Measurements from ENCODE around the gene PALMD.
A peak's percentile ranks its signal among the peaks of the same experiment; 100 is the strongest.

Gene PALMD

GRCh38 chr1:99685516-99686180 is 39.7 kb downstream of the PALMD start:
- peak; percentile 62 for TF ChIP-seq CTCF (conservative IDR thresholded peaks at IDR 0.05; ENCODE audit: low read length)
- H3K4me3 ChIP-seq (ENCODE audit: low read length), result no peak overlapping the region
- peak; percentile 93 for DNase-seq (ENCODE audit: low read depth)

GRCh38 chr1:99691175-99691574 is 45.3 kb downstream of the PALMD start:
- no peak for DNase-seq (ENCODE audit: low read depth)
- H3K4me3 ChIP-seq (ENCODE audit: low read length), result no peak overlapping the region
- TF ChIP-seq CTCF (conservative IDR thresholded peaks at IDR 0.05; ENCODE audit: low read length), result no peak

- no peak for TF ChIP-seq CTCF (conservative IDR thresholded peaks at IDR 0.05; ENCODE audit: low read length)
- no peak for DNase-seq (ENCODE audit: low read depth)
- no peak overlapping the region for H3K4me3 ChIP-seq (ENCODE audit: low read length)
Observed at GRCh38 chr1:99696616-99697015, 50.7 kb downstream of the PALMD start.

GRCh38 chr1:99697580-99697979 is 51.7 kb downstream of the PALMD start:
- no peak overlapping the region for H3K4me3 ChIP-seq (ENCODE audit: low read length)
- TF ChIP-seq CTCF (conservative IDR thresholded peaks at IDR 0.05; ENCODE audit: low read length), result no peak
- DNase-seq (ENCODE audit: low read depth), result no peak

- DNase-seq (ENCODE audit: low read depth), result no peak
- TF ChIP-seq CTCF (conservative IDR thresholded peaks at IDR 0.05; ENCODE audit: low read length), result no peak
- H3K4me3 ChIP-seq (ENCODE audit: low read length), result no peak overlapping the region
Observed at GRCh38 chr1:99700020-99700419, 54.1 kb downstream of the PALMD start.

GRCh38 chr1:99702221-99702620 is 56.3 kb downstream of the PALMD start:
- DNase-seq (ENCODE audit: low read depth), result no peak
- no peak overlapping the region for H3K4me3 ChIP-seq (ENCODE audit: low read length)
- TF ChIP-seq CTCF (conservative IDR thresholded peaks at IDR 0.05; ENCODE audit: low read length), result no peak

- H3K4me3 ChIP-seq (ENCODE audit: low read length), result no peak overlapping the region
- DNase-seq (ENCODE audit: low read depth), result no peak
- TF ChIP-seq CTCF (conservative IDR thresholded peaks at IDR 0.05; ENCODE audit: low read length), result no peak
Observed at GRCh38 chr1:99704356-99704816, 58.5 kb downstream of the PALMD start.

Data from AG10803 (cell line).